ENCODE measurements around the gene ANG. TPM values are rescaled to one million over a fixed set of nuclear protein-coding genes. Genes with fewer than 3 reads are reported as not detected.

Gene ANG
- total RNA-seq, 1 donor from 2014 or later: 3.3 TPM

GRCh38 chr14:20742132-20742531, 53.6 kb downstream of the ANG start:
- H3K27ac Mint-ChIP-seq (ENCODE audit: unreplicated experiment): no peak overlapping the region
- DNase-seq (ENCODE audit: low read depth, low spot score): no peak
- no peak overlapping the region for H3K4me3 Mint-ChIP-seq
- H3K36me3 Mint-ChIP-seq (ENCODE audit: low read depth): no peaks in the 10 kb centered on the region
- no peak for TF ChIP-seq CTCF (conservative IDR thresholded peaks at IDR 0.05)
- no peaks in the 10 kb centered on the region for H3K27me3 Mint-ChIP-seq (ENCODE audit: low read depth)
- H3K9me3 Mint-ChIP-seq: no peaks in the 10 kb centered on the region
- no peaks in the 10 kb centered on the region for H3K4me1 Mint-ChIP-seq

- no peak overlapping the region for H3K4me3 Mint-ChIP-seq
- no peaks in the 10 kb centered on the region for H3K36me3 Mint-ChIP-seq (ENCODE audit: low read depth)
- H3K4me1 Mint-ChIP-seq: no peaks in the 10 kb centered on the region
- no peaks in the 10 kb centered on the region for H3K9me3 Mint-ChIP-seq
- H3K27ac Mint-ChIP-seq (ENCODE audit: unreplicated experiment): no peak overlapping the region
- no peak for DNase-seq (ENCODE audit: low read depth, low spot score)
- no peaks in the 10 kb centered on the region for H3K27me3 Mint-ChIP-seq (ENCODE audit: low read depth)
- TF ChIP-seq CTCF (conservative IDR thresholded peaks at IDR 0.05): no peak
Observed at GRCh38 chr14:20743556-20743955, 55.0 kb downstream of the ANG start.

Other genes starting within 250 kb of the ANG start
- gene OSGEP, start 234.0 kb upstream of the ANG start, total RNA-seq: 67.3 and 68.1 TPM in 2 replicates
- gene APEX1, start 233.5 kb upstream of the ANG start, total RNA-seq: 433 and 437 TPM in 2 replicates
- 36.0 and 40.8 TPM in 2 replicates for gene PIP4P1, start 227.3 kb upstream of the ANG start, total RNA-seq
- 35.1 and 40.8 TPM in 2 replicates for gene PNP, start 219.4 kb upstream of the ANG start, total RNA-seq
- gene RNASE10, start 183.2 kb upstream of the ANG start, total RNA-seq: 0.52 and 1.2 TPM in 2 replicates
- gene RNASE9, start 127.7 kb upstream of the ANG start, total RNA-seq: not detected in 2 replicates
- not detected in 2 replicates for gene RNASE11, start 100.8 kb upstream of the ANG start, total RNA-seq
- gene RNASE12, start 97.4 kb upstream of the ANG start, total RNA-seq: not detected in 2 replicates
- gene OR6S1, start 47.1 kb upstream of the ANG start, total RNA-seq: not detected in 2 replicates
- 2.6 TPM in 2 replicates for gene RNASE4, start 4.2 kb upstream of the ANG start, total RNA-seq
- gene EDDM3A, start 57.1 kb downstream of the ANG start, total RNA-seq: not detected in 2 replicates
- gene EDDM3B, start 79.6 kb downstream of the ANG start, total RNA-seq: not detected in 2 replicates
- 0.23 TPM in 1 of 2 replicates, not detected in the other for gene RNASE6, start 92.5 kb downstream of the ANG start, total RNA-seq
- 6.4 and 9.7 TPM in 2 replicates for gene RNASE1, start 114.1 kb downstream of the ANG start, total RNA-seq
- gene RNASE3, start 202.6 kb downstream of the ANG start, total RNA-seq: not detected in 2 replicates